DND-41 (cell line): ENCODE measurements around the gene SMG7.

Source experiments
- CTCF ChIP-seq: IDR thresholded peaks from 2 replicates; pipeline ENCODE4 v1.5.1; 2012; ENCODE audit warnings: borderline replicate concordance, low read length, moderate library complexity, mild to moderate bottlenecking; ENCODE audit not compliant: poor library complexity, severe bottlenecking; ENCODE audit errors: extremely low read depth
- EZH2 ChIP-seq: IDR thresholded peaks from 3 replicates; pipeline ENCODE4 v1.6.1; 2012; ENCODE audit warnings: borderline replicate concordance, low read depth, mild to moderate bottlenecking, moderate library complexity, low read length, inconsistent platforms; ENCODE audit not compliant: severe bottlenecking

- TF ChIP-seq EZH2: no peak
- no peak for TF ChIP-seq CTCF
These were observed 111.8 kb downstream of the SMG7 start for GRCh38 chr1:183584147-183584546.
